Peyer's patch (tissue), 4 donors: ENCODE data around the gene RAB5IF. TPM values are rescaled to one million over a fixed set of nuclear protein-coding genes. Genes with fewer than 3 reads are reported as not detected.
"Not testable (repeated sequence)": the region's sequence is repeated elsewhere in the genome, so short reads cannot be mapped to it uniquely, and the experiment has no call there.

Source experiments
- DNase-seq, 3 donors: peaks; one replicate each; pipeline ENCODE4 v3.0.0-alpha.2; 2017 to 2019
- H3K27ac ChIP-seq, 4 donors: fragments of 200-600 bp; sonication (generic); one replicate each; pipeline ENCODE4 v1.5.1; 2016 to 2019
- H3K27me3 ChIP-seq, 2 donors: fragments of 200-600 bp; sonication (generic); one replicate each; pipeline ENCODE4 v1.5.1; 2019
- H3K36me3 ChIP-seq, 3 donors: fragments of 200-600 bp; sonication (generic); one replicate each; pipeline ENCODE4 v1.5.1; 2016 to 2019
- H3K4me1 ChIP-seq, 4 donors: fragments of 200-600 bp; sonication (generic); one replicate each; pipeline ENCODE4 v1.5.1; 2016 to 2019
- H3K4me3 ChIP-seq, 4 donors: fragments of 200-600 bp; sonication (generic); 1 replicate in 3 of 4; 2 replicates in 1 of 4; pipeline ENCODE4 v1.5.1; 2016 to 2019; ENCODE audit warnings: mild to moderate bottlenecking in 1 of 4
- H3K9me3 ChIP-seq, 4 donors: fragments of 200-600 bp; sonication (generic); one replicate each; pipeline ENCODE4 v1.5.1; 2016 to 2019; ENCODE audit warnings: mild to moderate bottlenecking in 1 of 4
- CTCF ChIP-seq, 6 experiments: fragments of 450-650 bp in 4 of 6; fragments of 200-600 bp in 2 of 6; sonication (generic) in 1 of 6; IDR thresholded peaks; one replicate each; pipeline ENCODE4 v1.5.1; 2017 to 2019; ENCODE audit warnings: antibody characterized with exemption in 6 of 6, mild to moderate bottlenecking in 3 of 6, moderate library complexity in 1 of 6
- POLR2A ChIP-seq, 2 donors: fragments of 450-650 bp; IDR thresholded peaks; one replicate each; pipeline ENCODE4 v1.5.1; 2017; ENCODE audit warnings: antibody characterized with exemption in 2 of 2, mild to moderate bottlenecking in 2 of 2, moderate library complexity in 2 of 2
- total RNA-seq, 4 donors: library from RNA; depleted of rRNA; stranded (reverse); fragments of >200 nt; gene quantifications; one replicate each; pipeline ENCODE4 v1.1.0, GENCODE V29; 2016

Gene RAB5IF
- total RNA-seq, 4 donors from 2014 or later: 55.6 to 193 (median 105) TPM

- Histone ChIP-seq H3K9me3 (no peaks in the 10 kb centered on the region), H3K4me1 (peaks cover 0 to 7% (median 2%) of the 10 kb centered on the region in 4 donors), H3K36me3 (no peaks in the 10 kb centered on the region), H3K27ac (no peak overlapping the region), H3K27me3 (no peaks in the 10 kb centered on the region), H3K4me3 (no peak overlapping the region)
- no peak for DNase-seq
- TF ChIP-seq POLR2A (IDR thresholded peaks at IDR 0.05): no peak
- no peak for TF ChIP-seq CTCF (IDR thresholded peaks at IDR 0.05)
Measured at GRCh38 chr20:36631646-36632045, 26.1 kb downstream of the RAB5IF start.

- no peak for TF ChIP-seq CTCF (IDR thresholded peaks at IDR 0.05)
- TF ChIP-seq POLR2A (IDR thresholded peaks at IDR 0.05): no peak
- no peaks in the 10 kb centered on the region for H3K9me3 ChIP-seq
Measured at GRCh38 chr20:36632147-36632486, 26.5 kb downstream of the RAB5IF start.

GRCh38 chr20:36632487-36633284 lies 27.1 kb downstream of the RAB5IF start:
- H3K36me3 ChIP-seq: no peaks in the 10 kb centered on the region
- H3K4me1 ChIP-seq: peaks cover 0 to 7% (median 2%) of the 10 kb centered on the region in 4 donors
- H3K27ac ChIP-seq: no peak overlapping the region
- TF ChIP-seq POLR2A (IDR thresholded peaks at IDR 0.05) (no peak), CTCF (IDR thresholded peaks at IDR 0.05) (no peak)
- H3K27me3 ChIP-seq: no peaks in the 10 kb centered on the region
- no peak overlapping the region for H3K4me3 ChIP-seq
- DNase-seq: no peak
- no peaks in the 10 kb centered on the region for H3K9me3 ChIP-seq

More at GRCh38 chr20:36632147-36632486, 26.5 kb downstream of the RAB5IF start:
- Histone ChIP-seq H3K4me3 (no peak overlapping the region), H3K4me1 (peaks cover 0 to 7% (median 2%) of the 10 kb centered on the region in 4 donors), H3K27ac (no peak overlapping the region), H3K36me3 (no peaks in the 10 kb centered on the region), H3K27me3 (no peaks in the 10 kb centered on the region)
- DNase-seq: no peak

- Histone ChIP-seq H3K4me1 (peaks cover 0 to 7% (median 2%) of the 10 kb centered on the region in 4 donors), H3K4me3 (no peak overlapping the region), H3K27me3 (no peaks in the 10 kb centered on the region), H3K9me3 (no peaks in the 10 kb centered on the region), H3K27ac (no peak overlapping the region), H3K36me3 (no peaks in the 10 kb centered on the region)
- DNase-seq: no peak
- TF ChIP-seq POLR2A (IDR thresholded peaks at IDR 0.05) (no peak), CTCF (IDR thresholded peaks at IDR 0.05) (no peak)
Measured at GRCh38 chr20:36633285-36633772, 27.8 kb downstream of the RAB5IF start.

- no peaks in the 10 kb centered on the region for H3K27me3 ChIP-seq
- no peak overlapping the region for H3K4me3 ChIP-seq
- no peaks in the 10 kb centered on the region for H3K36me3 ChIP-seq
- peaks cover 0 to 4% (median 2%) of the 10 kb centered on the region in 4 donors for H3K4me1 ChIP-seq
- TF ChIP-seq POLR2A (IDR thresholded peaks at IDR 0.05) (no peak), CTCF (IDR thresholded peaks at IDR 0.05) (no peak)
- no peak for DNase-seq
- no peaks in the 10 kb centered on the region for H3K9me3 ChIP-seq
- H3K27ac ChIP-seq: no peak overlapping the region
Measured at GRCh38 chr20:36634342-36634741, 28.8 kb downstream of the RAB5IF start.

GRCh38 chr20:36638876-36639400 lies 33.4 kb downstream of the RAB5IF start:
- not testable (repeated sequence) for H3K9me3 ChIP-seq, H3K27ac ChIP-seq, H3K36me3 ChIP-seq, DNase-seq, H3K4me1 ChIP-seq, H3K4me3 ChIP-seq, H3K27me3 ChIP-seq
